HepG2 (cell line): Measurements from ENCODE around the gene TRA2B. TPM values are rescaled to one million over a fixed set of nuclear protein-coding genes. Genes with fewer than 3 reads are reported as not detected.
A peak's percentile ranks its signal among the peaks of the same experiment; 100 is the strongest.

Source experiments
- BRCA1 ChIP-seq: sonication (generic); formaldehyde crosslinking; IDR thresholded peaks from 2 replicates; pipeline ENCODE4 v1.4.0; 2020; ENCODE audit warnings: missing genetic modification reagents
- CREB1 ChIP-seq, 2 experiments: fragments of 450-650 bp in 1 of 2; IDR thresholded peaks; 2 replicates each; pipeline ENCODE4 v1.6.1; 2016 to 2017; ENCODE audit warnings: control low read depth in 1 of 2, mild to moderate bottlenecking in 1 of 2, missing compliant biosample characterization in 1 of 2, missing genetic modification characterization in 1 of 2
- ELF4 ChIP-seq: sonication (generic); formaldehyde crosslinking; IDR thresholded peaks from 2 replicates; pipeline ENCODE4 v1.5.0; 2020; ENCODE audit warnings: missing genetic modification reagents, mild to moderate bottlenecking, moderate library complexity, borderline replicate concordance
- HIC2 ChIP-seq: sonication (generic); formaldehyde crosslinking; IDR thresholded peaks from 2 replicates; pipeline ENCODE4 v1.9.0; 2022; ENCODE audit warnings: low read depth, missing genetic modification reagents
- KDM4B ChIP-seq: sonication (generic); formaldehyde crosslinking; IDR thresholded peaks from 2 replicates; pipeline ENCODE4 v1.4.0; 2020; ENCODE audit warnings: missing genetic modification reagents
- MAFG ChIP-seq: sonication (generic); formaldehyde crosslinking; IDR thresholded peaks from 2 replicates; pipeline ENCODE4 v1.5.1; 2020; ENCODE audit warnings: mild to moderate bottlenecking, missing genetic modification reagents
- MIER3 ChIP-seq: IDR thresholded peaks from 2 replicates; pipeline ENCODE4 v1.6.1; 2016; ENCODE audit warnings: missing compliant biosample characterization, borderline replicate concordance
- MXD4 ChIP-seq: IDR thresholded peaks from 2 replicates; pipeline ENCODE4 v1.6.1; 2016; ENCODE audit warnings: mild to moderate bottlenecking, missing biosample characterization, missing genetic modification reagents
- NCOA2 ChIP-seq: sonication (generic); formaldehyde crosslinking; IDR thresholded peaks from 2 replicates; pipeline ENCODE4 v1.8.0; 2022; ENCODE audit warnings: inconsistent platforms
- NFRKB ChIP-seq: fragments of 450-650 bp; IDR thresholded peaks from 2 replicates; pipeline ENCODE4 v1.6.1; 2017
- NFYC ChIP-seq: IDR thresholded peaks from 2 replicates; pipeline ENCODE4 v1.6.1; 2016; ENCODE audit warnings: missing genetic modification reagents, missing compliant biosample characterization
- NR1H2 ChIP-seq: sonication (generic); formaldehyde crosslinking; IDR thresholded peaks from 2 replicates; pipeline ENCODE4 v1.8.1; 2022; ENCODE audit warnings: low read depth, missing genetic modification reagents, borderline replicate concordance
- PCBP2 ChIP-seq: fragments of 200-400 bp; formaldehyde crosslinking; optimal IDR thresholded peaks from 2 replicates; pipeline ENCODE3; 2018; ENCODE audit warnings: low read length, low read depth; ENCODE audit not compliant: poor library complexity, severe bottlenecking
- SAFB2 ChIP-seq: sonication (generic); formaldehyde crosslinking; IDR thresholded peaks from 2 replicates; pipeline ENCODE4 v1.5.1; 2020; ENCODE audit warnings: missing genetic modification reagents, low read depth, mild to moderate bottlenecking, borderline replicate concordance
- YEATS4 ChIP-seq: sonication (generic); formaldehyde crosslinking; IDR thresholded peaks from 2 replicates; pipeline ENCODE4 v1.4.0; 2020; ENCODE audit warnings: missing genetic modification reagents, borderline replicate concordance
- ZFP36L1 ChIP-seq: sonication (generic); formaldehyde crosslinking; IDR thresholded peaks from 2 replicates; pipeline ENCODE4 v1.8.0; 2022; ENCODE audit warnings: mild to moderate bottlenecking, missing genetic modification reagents, moderate library complexity
- ZNF101 ChIP-seq: sonication (generic); formaldehyde crosslinking; IDR thresholded peaks from 2 replicates; pipeline ENCODE4 v1.4.0; 2020; ENCODE audit warnings: mild to moderate bottlenecking, low read depth, missing genetic modification reagents, borderline replicate concordance
- ZNF230 ChIP-seq: sonication (generic); formaldehyde crosslinking; IDR thresholded peaks from 2 replicates; pipeline ENCODE4 v1.4.0; 2020; ENCODE audit warnings: mild to moderate bottlenecking, missing genetic modification reagents
- ZNF333 ChIP-seq: sonication (generic); formaldehyde crosslinking; IDR thresholded peaks from 2 replicates; pipeline ENCODE4 v1.4.0; 2020; ENCODE audit warnings: mild to moderate bottlenecking, missing genetic modification reagents, borderline replicate concordance
- ZNF382 ChIP-seq: sonication (generic); formaldehyde crosslinking; IDR thresholded peaks from 2 replicates; pipeline ENCODE4 v1.5.0; 2020; ENCODE audit warnings: missing genetic modification reagents, mild to moderate bottlenecking, borderline replicate concordance
- ZNF564 ChIP-seq: sonication (generic); formaldehyde crosslinking; IDR thresholded peaks from 2 replicates; pipeline ENCODE4 v1.8.1; 2023; ENCODE audit warnings: mild to moderate bottlenecking, missing genetic modification reagents
- ZNF644 ChIP-seq: IDR thresholded peaks from 2 replicates; pipeline ENCODE4 v1.6.1; 2016; ENCODE audit warnings: low read depth
- polyA plus RNA-seq, 8 experiments: library from polyadenylated mRNA; depleted of rRNA in 3 of 8; stranded (reverse) in 7 of 8; unstranded in 1 of 8; fragments of >200 nt; fragmentation: Illumina TruSeq in 4 of 8; extraction: Trizol in 4 of 8; gene quantifications; 2 replicates each; pipeline versions ENCODE4 v1.2.1 to v1.2.3, GENCODE V29; 2011 to 2016; ENCODE audit warnings: low read depth in 4 of 8, missing spikeins in 1 of 8, mixed read lengths in 1 of 8; ENCODE audit not compliant: insufficient read depth in 1 of 8
- total RNA-seq, 5 experiments: library from RNA; depleted of rRNA; stranded (reverse); fragments of >200 nt; fragmentation: Illumina TruSeq; extraction: Trizol; gene quantifications; 2 replicates each; pipeline ENCODE4 v1.2.3, GENCODE V29; 2016; ENCODE audit warnings: low read depth in 1 of 5
- TF ChIP-seq, protein P1 (sequence below): IDR thresholded peaks from 2 replicates; pipeline ENCODE4 v1.6.1; 2012; ENCODE audit warnings: low read depth, low read length, improper control_type of control experiment
- TF ChIP-seq, protein P2 (sequence below): sonication (generic); formaldehyde crosslinking; IDR thresholded peaks from 2 replicates; pipeline ENCODE4 v1.4.0; 2020; ENCODE audit warnings: missing genetic modification reagents

The TRA2B gene
- total and polyA plus RNA-seq, 2 of the 13 experiments (the other 11 are each of a cell fraction or from before 2014, with no cell fraction given) = 105 to 241 TPM

- TF ChIP-seq, protein P1, sequence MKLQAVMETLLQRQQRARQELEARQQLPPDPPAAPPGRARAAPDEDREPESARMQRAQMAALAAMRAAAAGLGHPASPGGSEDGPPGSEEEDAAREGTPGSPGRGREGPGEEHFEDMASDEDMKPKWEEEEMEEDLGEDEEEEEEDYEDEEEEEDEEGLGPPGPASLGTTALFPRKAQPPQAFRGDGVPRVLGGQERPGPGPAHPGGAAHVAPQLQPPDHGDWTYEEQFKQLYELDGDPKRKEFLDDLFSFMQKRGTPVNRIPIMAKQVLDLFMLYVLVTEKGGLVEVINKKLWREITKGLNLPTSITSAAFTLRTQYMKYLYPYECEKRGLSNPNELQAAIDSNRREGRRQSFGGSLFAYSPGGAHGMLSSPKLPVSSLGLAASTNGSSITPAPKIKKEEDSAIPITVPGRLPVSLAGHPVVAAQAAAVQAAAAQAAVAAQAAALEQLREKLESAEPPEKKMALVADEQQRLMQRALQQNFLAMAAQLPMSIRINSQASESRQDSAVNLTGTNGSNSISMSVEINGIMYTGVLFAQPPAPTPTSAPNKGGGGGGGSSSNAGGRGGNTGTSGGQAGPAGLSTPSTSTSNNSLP = peak; percentile 76
- TF ChIP-seq ZNF230 (CRISPR knock-in tag) = no peak
- TF ChIP-seq NFYC = no peak
- no peak for TF ChIP-seq ZNF644
- no peak for TF ChIP-seq BRCA1 (CRISPR knock-in tag)
- peak; percentile 90; the same call in 1 of the 2 replicates for TF ChIP-seq ZFP36L1 (CRISPR knock-in tag)
- TF ChIP-seq MAFG (CRISPR knock-in tag) = no peak
- TF ChIP-seq MIER3 (CRISPR knock-in tag) = no peak
- TF ChIP-seq, protein P2, sequence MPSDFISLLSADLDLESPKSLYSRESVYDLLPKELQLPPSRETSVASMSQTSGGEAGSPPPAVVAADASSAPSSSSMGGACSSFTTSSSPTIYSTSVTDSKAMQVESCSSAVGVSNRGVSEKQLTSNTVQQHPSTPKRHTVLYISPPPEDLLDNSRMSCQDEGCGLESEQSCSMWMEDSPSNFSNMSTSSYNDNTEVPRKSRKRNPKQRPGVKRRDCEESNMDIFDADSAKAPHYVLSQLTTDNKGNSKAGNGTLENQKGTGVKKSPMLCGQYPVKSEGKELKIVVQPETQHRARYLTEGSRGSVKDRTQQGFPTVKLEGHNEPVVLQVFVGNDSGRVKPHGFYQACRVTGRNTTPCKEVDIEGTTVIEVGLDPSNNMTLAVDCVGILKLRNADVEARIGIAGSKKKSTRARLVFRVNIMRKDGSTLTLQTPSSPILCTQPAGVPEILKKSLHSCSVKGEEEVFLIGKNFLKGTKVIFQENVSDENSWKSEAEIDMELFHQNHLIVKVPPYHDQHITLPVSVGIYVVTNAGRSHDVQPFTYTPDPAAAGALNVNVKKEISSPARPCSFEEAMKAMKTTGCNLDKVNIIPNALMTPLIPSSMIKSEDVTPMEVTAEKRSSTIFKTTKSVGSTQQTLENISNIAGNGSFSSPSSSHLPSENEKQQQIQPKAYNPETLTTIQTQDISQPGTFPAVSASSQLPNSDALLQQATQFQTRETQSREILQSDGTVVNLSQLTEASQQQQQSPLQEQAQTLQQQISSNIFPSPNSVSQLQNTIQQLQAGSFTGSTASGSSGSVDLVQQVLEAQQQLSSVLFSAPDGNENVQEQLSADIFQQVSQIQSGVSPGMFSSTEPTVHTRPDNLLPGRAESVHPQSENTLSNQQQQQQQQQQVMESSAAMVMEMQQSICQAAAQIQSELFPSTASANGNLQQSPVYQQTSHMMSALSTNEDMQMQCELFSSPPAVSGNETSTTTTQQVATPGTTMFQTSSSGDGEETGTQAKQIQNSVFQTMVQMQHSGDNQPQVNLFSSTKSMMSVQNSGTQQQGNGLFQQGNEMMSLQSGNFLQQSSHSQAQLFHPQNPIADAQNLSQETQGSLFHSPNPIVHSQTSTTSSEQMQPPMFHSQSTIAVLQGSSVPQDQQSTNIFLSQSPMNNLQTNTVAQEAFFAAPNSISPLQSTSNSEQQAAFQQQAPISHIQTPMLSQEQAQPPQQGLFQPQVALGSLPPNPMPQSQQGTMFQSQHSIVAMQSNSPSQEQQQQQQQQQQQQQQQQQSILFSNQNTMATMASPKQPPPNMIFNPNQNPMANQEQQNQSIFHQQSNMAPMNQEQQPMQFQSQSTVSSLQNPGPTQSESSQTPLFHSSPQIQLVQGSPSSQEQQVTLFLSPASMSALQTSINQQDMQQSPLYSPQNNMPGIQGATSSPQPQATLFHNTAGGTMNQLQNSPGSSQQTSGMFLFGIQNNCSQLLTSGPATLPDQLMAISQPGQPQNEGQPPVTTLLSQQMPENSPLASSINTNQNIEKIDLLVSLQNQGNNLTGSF (CRISPR knock-in tag) = no peak
- TF ChIP-seq MXD4 (CRISPR knock-in tag) = no peak
- TF ChIP-seq ZNF382 (CRISPR knock-in tag) = no peak
- TF ChIP-seq ZNF101 (CRISPR knock-in tag) = no peak
- TF ChIP-seq ELF4 (CRISPR knock-in tag) = no peak
- TF ChIP-seq ZNF564 (CRISPR knock-in tag) = peak; percentile 62; the same call in 1 of the 2 replicates
- TF ChIP-seq NFRKB = no peak
- TF ChIP-seq YEATS4 (CRISPR knock-in tag) = no peak
- no peak; the same call in 1 of the 2 replicates for TF ChIP-seq HIC2 (CRISPR knock-in tag)
- peak; percentile 92 for TF ChIP-seq NCOA2 (CRISPR knock-in tag)
- TF ChIP-seq NR1H2 (CRISPR knock-in tag) = no peak
- no peak for TF ChIP-seq KDM4B (CRISPR knock-in tag)
- no peak for TF ChIP-seq SAFB2 (CRISPR knock-in tag)
- TF ChIP-seq PCBP2 = no peak
- no peak for TF ChIP-seq CREB1 (IDR thresholded peaks at IDR 0.05)
- TF ChIP-seq CREB1 (CRISPR knock-in tag; IDR thresholded peaks at IDR 0.05) = peak; percentile 80
- TF ChIP-seq ZNF333 (CRISPR knock-in tag) = no peak
Measured at GRCh38 chr3:185966655-185967054, 28.8 kb upstream of the TRA2B start (continued).
